ENCODE data around the gene REG1B.

GRCh38 chr2:79090693-79091092 lies 2.9 kb upstream of the REG1B start:
- TF ChIP-seq CTCF (conservative IDR thresholded peaks at IDR 0.05; ENCODE audit: low read length), result no peak
- no peak for TF ChIP-seq EZH2phosphoT487 (IDR thresholded peaks at IDR 0.05; ENCODE audit: borderline replicate concordance)

Data from Loucy (cell line).